ENCODE data around the gene GDPD4. TPM values are rescaled to one million over a fixed set of nuclear protein-coding genes. Genes with fewer than 3 reads are reported as not detected.

GDPD4 gene
- total RNA-seq, 1 donor from 2014 or later: not detected

DNA sequence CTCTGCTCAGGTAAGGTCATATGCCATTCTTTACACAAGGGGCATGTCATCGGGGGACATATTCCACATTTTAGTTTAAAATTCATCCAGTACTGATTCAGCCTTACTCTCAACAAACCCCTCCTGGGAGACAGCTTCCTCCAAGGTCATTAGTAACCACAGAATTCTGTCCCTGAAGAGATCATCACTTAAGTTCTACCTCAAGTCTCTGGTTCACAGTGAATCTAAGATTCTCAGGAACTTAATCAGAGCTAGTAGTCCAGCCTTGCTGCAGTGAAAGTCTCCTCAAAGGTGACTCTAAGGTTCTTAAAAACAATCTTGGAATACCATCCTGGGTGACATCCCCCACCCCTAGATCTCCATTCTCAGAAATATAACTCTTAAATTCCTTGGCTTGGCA is 18.9 kb upstream of the GDPD4 start:
- no peaks in the 10 kb centered on the region for H3K27me3 Mint-ChIP-seq (ENCODE audit: unreplicated experiment)
- no peaks in the 10 kb centered on the region for H3K4me1 Mint-ChIP-seq (ENCODE audit: low read depth, unreplicated experiment)
- no peak for DNase-seq
- H3K4me3 Mint-ChIP-seq (ENCODE audit: unreplicated experiment): no peak overlapping the region
- no peak overlapping the region for H3K27ac Mint-ChIP-seq (ENCODE audit: unreplicated experiment)
- H3K9me3 Mint-ChIP-seq (ENCODE audit: unreplicated experiment): no peaks in the 10 kb centered on the region
- TF ChIP-seq CTCF (IDR thresholded peaks at IDR 0.05; ENCODE audit: partially characterized antibody, unreplicated experiment): no peak
- H3K36me3 Mint-ChIP-seq (ENCODE audit: unreplicated experiment): no peaks in the 10 kb centered on the region

GRCh38 chr11:77318600-77318999 is 17.1 kb upstream of the GDPD4 start:
- H3K4me3 Mint-ChIP-seq (ENCODE audit: unreplicated experiment): no peak overlapping the region
- no peak for DNase-seq
- H3K9me3 Mint-ChIP-seq (ENCODE audit: unreplicated experiment): no peaks in the 10 kb centered on the region
- no peaks in the 10 kb centered on the region for H3K27me3 Mint-ChIP-seq (ENCODE audit: unreplicated experiment)
- H3K36me3 Mint-ChIP-seq (ENCODE audit: unreplicated experiment): no peaks in the 10 kb centered on the region
- no peaks in the 10 kb centered on the region for H3K4me1 Mint-ChIP-seq (ENCODE audit: low read depth, unreplicated experiment)
- H3K27ac Mint-ChIP-seq (ENCODE audit: unreplicated experiment): no peak overlapping the region
- TF ChIP-seq CTCF (IDR thresholded peaks at IDR 0.05; ENCODE audit: partially characterized antibody, unreplicated experiment): no peak

GRCh38 chr11:77316733-77317342 is 15.4 kb upstream of the GDPD4 start:
- Mint-ChIP-seq H3K27ac (ENCODE audit: unreplicated experiment) (no peak overlapping the region), H3K4me1 (ENCODE audit: low read depth, unreplicated experiment) (no peaks in the 10 kb centered on the region), H3K36me3 (ENCODE audit: unreplicated experiment) (no peaks in the 10 kb centered on the region), H3K4me3 (ENCODE audit: unreplicated experiment) (no peak overlapping the region), H3K9me3 (ENCODE audit: unreplicated experiment) (no peaks in the 10 kb centered on the region), H3K27me3 (ENCODE audit: unreplicated experiment) (no peaks in the 10 kb centered on the region)
- no peak for TF ChIP-seq CTCF (IDR thresholded peaks at IDR 0.05; ENCODE audit: partially characterized antibody, unreplicated experiment)
- DNase-seq: no peak

DNA sequence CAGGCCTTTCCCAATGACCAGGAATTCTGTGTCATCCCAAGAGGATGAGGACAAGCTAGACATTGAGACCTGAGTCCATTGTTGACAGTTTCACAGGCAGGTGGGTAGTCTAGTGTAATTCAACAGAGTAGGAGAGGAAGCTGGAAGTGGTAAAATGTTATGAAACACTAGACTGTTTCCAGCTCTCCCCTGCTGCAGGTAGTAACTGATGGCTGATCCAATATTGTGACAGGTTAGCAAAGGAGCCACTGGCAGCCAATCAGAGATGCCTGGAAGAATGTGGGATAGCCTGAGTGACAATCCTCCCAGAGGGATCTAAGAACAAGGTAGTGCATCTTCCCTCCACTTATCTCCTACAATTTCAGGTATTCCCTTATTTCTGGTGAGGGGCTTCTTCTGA is 10.6 kb upstream of the GDPD4 start:
- Mint-ChIP-seq H3K27ac (ENCODE audit: unreplicated experiment) (no peak overlapping the region), H3K36me3 (ENCODE audit: unreplicated experiment) (no peaks in the 10 kb centered on the region), H3K4me1 (ENCODE audit: low read depth, unreplicated experiment) (no peaks in the 10 kb centered on the region), H3K27me3 (ENCODE audit: unreplicated experiment) (no peaks in the 10 kb centered on the region), H3K4me3 (ENCODE audit: unreplicated experiment) (no peak overlapping the region), H3K9me3 (ENCODE audit: unreplicated experiment) (no peaks in the 10 kb centered on the region)
- no peak for DNase-seq
- no peak for TF ChIP-seq CTCF (IDR thresholded peaks at IDR 0.05; ENCODE audit: partially characterized antibody, unreplicated experiment)

- Mint-ChIP-seq H3K27ac (ENCODE audit: unreplicated experiment) (no peak overlapping the region), H3K9me3 (ENCODE audit: unreplicated experiment) (no peaks in the 10 kb centered on the region), H3K4me3 (ENCODE audit: unreplicated experiment) (no peak overlapping the region), H3K27me3 (ENCODE audit: unreplicated experiment) (no peaks in the 10 kb centered on the region), H3K36me3 (ENCODE audit: unreplicated experiment) (no peaks in the 10 kb centered on the region), H3K4me1 (ENCODE audit: low read depth, unreplicated experiment) (no peaks in the 10 kb centered on the region)
- DNase-seq: no peak
- no peak for TF ChIP-seq CTCF (IDR thresholded peaks at IDR 0.05; ENCODE audit: partially characterized antibody, unreplicated experiment)
These were observed 10.2 kb upstream of the GDPD4 start for GRCh38 chr11:77311701-77312100.
